Gastroesophageal sphincter (tissue), 3 donors: Measurements from ENCODE around the gene SERPINA9.

Experiments used
- POLR2A ChIP-seq, 2 donors: fragments of 450-650 bp; IDR thresholded peaks; one replicate each; pipeline ENCODE4 v1.6.1; 2017; ENCODE audit warnings: antibody characterized with exemption in 2 of 2, mild to moderate bottlenecking in 2 of 2, moderate library complexity in 1 of 2
- POLR2AphosphoS5 ChIP-seq: sonication (generic); formaldehyde crosslinking; IDR thresholded peaks from one replicate; pipeline ENCODE4 v1.6.1; 2017; ENCODE audit warnings: antibody characterized with exemption
- TF ChIP-seq, protein P1 (sequence below), 4 experiments: fragments of 200-600 bp in 2 of 4; fragments of 450-650 bp in 2 of 4; sonication (generic) in 1 of 4; IDR thresholded peaks; one replicate each; pipeline ENCODE4 v1.5.1; 2017 to 2019; ENCODE audit warnings: antibody characterized with exemption in 4 of 4, mild to moderate bottlenecking in 2 of 4, moderate library complexity in 2 of 4

DNA sequence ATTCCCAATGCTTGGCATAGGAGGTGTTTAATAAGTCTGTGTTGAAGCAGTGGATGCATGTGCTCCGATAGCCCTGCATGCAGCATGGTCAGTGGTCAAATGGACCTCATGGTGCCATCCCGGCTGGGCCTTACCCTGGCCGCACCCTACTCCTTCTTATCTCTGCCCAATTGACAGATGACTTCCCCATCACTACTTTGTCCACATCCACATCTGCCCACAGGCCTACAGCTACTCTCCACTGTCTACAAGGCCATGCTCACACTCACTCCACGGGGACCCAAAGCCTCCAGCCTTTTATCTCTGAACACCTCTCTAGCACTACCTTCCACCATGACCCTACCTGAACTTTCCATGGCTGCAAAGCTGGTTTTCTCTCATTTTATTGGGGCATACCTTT, 34.9 kb downstream of the SERPINA9 start:
- TF ChIP-seq, protein P1, sequence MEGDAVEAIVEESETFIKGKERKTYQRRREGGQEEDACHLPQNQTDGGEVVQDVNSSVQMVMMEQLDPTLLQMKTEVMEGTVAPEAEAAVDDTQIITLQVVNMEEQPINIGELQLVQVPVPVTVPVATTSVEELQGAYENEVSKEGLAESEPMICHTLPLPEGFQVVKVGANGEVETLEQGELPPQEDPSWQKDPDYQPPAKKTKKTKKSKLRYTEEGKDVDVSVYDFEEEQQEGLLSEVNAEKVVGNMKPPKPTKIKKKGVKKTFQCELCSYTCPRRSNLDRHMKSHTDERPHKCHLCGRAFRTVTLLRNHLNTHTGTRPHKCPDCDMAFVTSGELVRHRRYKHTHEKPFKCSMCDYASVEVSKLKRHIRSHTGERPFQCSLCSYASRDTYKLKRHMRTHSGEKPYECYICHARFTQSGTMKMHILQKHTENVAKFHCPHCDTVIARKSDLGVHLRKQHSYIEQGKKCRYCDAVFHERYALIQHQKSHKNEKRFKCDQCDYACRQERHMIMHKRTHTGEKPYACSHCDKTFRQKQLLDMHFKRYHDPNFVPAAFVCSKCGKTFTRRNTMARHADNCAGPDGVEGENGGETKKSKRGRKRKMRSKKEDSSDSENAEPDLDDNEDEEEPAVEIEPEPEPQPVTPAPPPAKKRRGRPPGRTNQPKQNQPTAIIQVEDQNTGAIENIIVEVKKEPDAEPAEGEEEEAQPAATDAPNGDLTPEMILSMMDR (IDR thresholded peaks at IDR 0.05) = no peak
- TF ChIP-seq POLR2AphosphoS5 (no peak), POLR2A (IDR thresholded peaks at IDR 0.05) (no peak)
